Islet of Langerhans (tissue), 1 donor: ENCODE results near the gene TRIM54.
"Not testable (repeated sequence)": the region's sequence is repeated elsewhere in the genome, so short reads cannot be mapped to it uniquely, and the experiment has no call there.

Experiments
- FAIRE-seq: peaks from one replicate; lab custom pipeline; 2011; peaks lifted over from hg19 to GRCh38; lab: Jason Lieb, UNC

The TRIM54 gene

DNA sequence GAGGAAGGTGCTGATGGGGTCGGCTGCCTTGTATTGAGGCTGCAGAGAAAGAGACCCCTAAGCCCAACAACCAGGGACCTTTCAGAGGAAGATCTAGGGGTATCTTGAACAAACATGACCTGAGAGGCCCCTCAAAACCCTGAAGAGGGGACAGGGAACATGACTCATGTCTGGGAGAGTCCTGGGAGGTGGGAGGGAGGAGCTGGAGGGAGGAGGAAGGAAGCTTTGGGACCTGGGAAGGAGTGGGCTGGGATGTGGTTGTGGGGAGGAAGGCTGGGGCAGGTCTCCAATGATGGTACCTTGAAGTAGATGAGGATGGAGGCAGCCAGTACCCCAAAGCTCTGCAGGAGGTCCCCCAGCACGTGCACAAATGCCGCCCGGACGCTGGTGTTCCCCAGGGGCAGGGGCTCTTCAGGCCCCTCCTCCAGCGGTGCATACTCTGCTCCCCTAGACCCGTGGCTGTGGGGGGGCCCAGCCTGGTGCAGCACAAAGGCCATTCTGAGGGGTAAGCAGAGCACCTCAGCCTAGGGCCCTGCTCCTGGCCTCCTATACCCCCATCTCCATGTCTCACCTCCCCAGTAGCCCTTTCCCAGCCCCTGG lies 25.3 kb upstream of the TRIM54 start:
- no peak for FAIRE-seq

DNA sequence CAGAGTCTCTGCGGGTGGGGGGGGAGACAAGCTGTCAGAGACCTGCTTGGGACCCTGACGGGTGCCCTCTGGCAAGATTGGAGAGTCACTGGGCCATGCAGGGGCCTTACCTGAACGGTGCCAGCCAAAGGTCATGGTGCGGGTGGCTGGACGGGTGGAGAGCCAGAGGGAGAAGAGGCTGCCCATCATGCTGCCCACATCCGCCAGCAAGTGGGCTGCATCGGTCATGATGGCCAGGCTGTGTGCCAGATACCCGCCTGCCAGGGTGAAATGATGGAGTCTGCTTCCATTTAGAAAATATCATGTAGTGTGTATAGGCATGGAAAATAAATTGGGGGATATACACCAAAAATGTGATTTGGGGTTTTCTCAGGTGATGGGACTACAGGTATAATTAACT lies 24.2 kb upstream of the TRIM54 start:
- FAIRE-seq, result no peak

DNA sequence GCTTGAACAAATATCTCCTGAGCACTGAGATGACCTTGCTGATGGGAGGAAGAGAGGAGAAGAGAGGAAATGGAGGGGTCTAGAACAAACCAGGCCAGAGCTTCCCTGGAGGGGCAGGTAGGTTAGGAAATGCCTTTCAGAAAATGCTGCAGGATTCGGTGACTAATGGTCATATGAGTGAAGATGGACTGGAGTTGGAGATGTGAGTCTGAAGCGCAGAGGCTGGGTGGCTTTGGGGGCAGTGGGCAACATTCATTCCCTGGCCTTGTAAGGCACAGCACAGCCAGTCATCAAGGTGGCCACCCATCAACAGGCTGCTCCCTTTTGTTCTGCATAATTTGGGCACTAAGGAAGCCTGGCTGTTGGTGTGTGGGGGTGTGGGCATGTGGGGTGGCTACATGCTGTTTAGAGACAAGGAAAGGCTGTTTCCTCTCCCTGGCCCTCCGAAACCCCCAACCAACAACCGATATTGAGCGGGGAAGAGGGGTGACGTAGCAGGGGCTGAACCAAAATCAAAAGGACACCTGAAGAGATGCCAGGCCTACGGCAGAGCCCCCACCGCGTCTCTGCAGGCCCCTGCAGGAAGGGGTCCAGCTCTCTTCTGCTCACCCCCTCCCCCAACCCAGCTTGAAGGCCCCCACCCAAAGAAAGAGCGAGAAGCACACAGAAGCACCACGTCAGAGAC lies 20.8 kb upstream of the TRIM54 start:
- no peak for FAIRE-seq

DNA sequence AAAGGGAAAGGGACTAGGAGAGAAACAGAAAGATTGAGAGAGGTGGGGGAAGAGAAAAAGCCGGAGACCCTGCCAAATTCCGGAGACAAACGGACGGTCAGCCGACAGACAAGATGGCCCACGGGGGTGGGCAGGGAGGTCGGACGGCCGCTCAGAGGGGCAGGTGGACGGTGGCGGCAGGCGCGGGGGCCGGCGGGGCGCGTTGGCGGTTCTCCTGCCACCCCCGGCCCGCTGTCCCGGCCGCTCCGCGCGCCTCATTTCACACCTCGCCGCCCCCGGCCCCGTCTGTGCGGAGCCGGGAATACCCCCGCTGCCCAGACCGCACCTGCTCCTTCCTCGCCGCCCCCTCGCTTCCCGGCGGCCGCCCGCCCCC lies 20.3 kb upstream of the TRIM54 start:
- no peak for FAIRE-seq

DNA sequence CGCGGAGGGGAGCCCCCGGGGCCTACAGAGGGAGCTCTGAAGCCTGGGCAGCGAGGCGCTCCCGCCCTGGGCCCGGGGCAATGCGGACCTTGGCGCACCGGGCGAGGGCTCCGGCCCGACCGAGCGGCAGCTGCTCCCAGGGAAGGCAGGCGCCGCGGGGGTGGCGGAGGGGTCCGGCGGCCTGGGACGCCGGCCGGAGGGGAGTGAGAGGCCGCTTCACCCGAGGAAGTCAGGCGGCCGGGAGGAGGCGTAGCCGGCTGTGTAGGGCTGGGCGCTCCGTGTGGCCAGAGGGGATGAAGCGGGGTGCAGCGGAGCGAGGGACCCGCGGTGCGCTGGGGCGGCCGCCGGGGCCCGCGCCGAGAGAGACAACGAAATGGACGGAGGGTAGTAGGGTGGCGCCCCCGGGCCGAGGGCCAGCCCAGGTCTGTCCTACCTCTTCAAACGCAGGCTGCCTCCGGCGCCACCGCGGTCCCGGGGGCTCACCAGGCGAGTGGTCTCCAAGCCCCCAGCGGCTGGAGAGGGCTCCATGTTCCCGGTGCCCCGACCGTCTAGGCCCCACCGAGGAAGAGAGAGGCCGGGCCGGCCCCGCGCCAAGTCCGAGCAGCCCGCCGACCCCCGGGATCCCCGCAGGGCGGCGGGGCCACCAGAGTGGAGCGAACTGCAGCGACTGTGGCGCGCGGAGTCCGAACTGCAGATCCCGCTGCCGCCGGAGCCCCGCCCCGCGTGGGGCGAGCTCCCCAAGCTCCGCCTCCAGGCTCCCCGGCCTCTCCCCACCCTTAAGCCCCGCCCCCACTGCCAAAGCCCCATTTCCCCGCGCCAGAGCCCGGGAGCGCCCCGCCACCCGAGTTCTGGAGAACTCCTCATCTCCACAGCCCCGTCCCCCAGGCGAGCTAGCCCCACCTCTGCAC lies 19.6 kb upstream of the TRIM54 start, which contains the start of gene SLC30A3:
Gene SLC30A3, minus strand, starts transcription at position 669 of the 908 bp plus-strand sequence. Its CDS starts 141 bp downstream, at position 528.
- FAIRE-seq, result no peak

DNA sequence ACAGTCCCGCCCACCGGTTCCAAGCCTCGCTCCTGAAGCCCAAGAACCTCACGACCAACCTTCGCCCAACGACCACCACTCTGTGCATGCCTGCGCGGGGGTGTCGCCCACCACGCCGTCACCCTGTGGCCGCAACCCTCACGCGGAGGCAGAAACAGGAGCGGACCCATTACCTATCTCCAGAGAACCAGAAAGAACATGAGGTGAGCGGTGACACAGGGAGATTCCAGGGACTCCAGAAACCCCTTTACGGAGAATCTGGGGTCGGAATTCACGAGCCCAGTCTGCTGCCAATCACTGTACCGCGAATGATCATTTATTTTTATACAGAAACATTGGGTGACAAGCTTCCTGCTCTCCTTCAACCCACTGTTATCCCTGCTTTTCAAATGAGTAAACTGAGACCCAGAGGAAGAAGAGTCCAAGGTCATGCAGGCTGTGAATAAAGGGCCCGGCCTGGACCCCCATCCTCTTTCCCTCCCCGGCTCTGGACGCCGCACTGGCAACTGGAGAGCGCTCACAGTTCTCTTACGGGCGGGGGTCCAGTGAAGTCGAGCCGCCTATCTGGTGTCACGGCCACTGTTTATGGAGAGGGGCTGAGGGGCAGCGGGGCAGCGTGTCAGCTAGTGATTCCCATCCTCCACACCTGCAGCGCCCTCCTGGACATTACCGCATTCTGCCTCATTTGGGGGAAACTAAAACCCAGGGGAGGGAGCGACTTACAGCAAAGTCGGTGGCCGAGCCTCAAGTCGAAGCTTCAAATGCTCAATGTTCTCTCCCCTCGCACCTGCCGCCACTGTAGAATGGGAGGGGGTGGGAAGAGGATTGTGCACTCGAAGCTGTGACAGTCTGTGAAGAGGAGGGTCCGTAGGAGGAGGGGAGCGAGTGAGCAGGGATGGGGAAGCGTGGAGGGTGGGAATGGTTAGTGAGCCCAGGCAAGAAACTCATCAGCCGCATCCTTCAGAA lies 18.7 kb upstream of the TRIM54 start:
- no peak for FAIRE-seq

DNA sequence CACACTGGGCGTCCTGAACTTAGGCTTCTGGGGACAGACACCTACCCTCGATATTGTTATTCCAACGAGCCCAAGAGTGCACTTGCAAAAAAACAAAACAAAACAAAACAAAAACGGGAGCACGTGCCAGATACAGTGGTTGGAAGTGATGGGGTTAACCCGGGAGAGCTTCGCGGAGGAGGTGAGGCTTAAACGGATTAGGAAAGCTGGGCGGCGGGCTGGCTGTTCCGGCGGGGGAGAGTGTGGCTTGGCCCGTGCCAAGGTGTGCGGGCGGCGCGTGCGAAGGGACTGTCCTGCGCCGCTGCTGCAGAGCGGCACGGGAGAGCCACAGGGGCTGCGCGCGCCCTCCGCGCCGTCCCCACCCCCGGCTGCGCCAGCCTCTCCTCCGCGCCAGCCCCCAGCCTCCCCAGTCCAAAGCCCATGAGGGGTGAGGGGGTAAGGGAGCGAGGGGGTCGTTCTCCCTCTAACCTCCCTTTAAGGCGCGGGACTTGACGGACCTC lies 17.9 kb upstream of the TRIM54 start:
- no peak for FAIRE-seq

DNA sequence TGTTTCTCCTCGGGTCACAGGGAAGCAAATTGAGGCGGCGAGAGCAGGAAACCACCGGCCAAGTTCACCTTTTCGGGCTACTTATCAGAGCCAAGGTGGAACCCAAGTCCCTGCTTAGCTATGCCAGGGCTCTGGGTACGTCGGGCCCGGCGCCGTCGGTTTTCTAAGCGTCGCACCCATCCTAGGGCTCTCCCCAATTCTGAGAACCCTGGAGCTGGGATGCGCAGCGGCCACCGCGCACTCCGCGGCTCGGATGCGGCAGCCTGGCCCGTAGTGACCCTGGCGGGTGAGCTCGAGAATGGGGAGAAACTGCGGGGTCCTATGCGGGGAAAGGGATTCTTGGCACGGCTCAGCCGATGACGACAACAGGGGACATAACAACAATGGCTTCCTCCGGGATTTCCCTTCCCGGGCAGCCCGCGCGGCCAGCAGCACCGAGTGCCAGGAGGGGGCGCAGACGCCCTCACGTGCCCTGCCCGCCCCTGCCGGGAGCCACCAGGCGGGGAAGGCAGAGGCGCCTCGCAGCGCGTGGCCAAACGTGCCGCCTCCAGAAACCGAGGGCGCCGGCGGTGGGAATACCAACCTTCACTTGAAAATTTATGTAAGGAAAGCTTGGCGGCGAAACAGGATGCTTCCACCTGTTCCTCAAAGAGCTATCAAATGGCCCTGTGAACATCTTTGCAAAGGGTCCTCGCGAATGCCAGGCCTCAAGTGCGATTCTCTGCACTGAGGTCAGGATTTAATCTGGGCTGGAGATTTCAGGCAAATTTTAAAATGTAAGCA lies 17.3 kb upstream of the TRIM54 start:
- FAIRE-seq, result no peak

DNA sequence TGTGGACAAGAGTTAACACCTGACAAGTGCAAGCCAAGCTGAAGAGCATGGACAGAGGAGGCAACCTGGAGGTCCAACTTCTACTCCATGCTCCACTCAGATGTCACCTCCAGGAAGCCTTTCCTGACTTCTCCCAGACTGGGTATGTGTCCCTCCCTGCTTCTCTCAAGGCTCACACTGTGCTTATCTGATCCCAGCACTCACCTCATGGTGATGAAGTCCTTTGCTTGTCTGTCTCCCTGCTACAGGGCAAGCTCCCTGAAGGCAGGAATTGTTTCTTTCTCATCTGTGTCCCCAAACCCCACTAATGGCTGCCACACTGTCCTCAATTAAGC lies 16.7 kb upstream of the TRIM54 start:
- no peak for FAIRE-seq

DNA sequence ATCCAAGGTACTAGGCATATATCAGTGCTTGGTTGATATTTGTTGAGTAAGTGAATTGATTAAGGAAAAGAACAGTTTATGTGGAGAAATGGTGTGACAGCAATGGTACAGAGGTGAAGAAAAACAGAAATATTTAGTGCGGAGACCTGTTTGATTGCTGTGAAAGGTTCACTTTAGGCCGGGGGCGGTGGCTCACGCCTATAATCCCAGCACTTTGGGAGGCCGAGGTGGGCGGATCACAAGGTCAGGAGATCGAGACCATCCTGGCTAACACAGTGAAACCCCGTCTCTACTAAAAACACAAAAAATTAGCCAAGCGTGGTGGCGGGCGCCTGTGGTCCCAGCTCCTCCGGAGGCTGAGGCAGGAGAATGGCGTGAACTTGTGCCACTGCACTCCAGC lies 13.9 kb upstream of the TRIM54 start:
- FAIRE-seq, result not testable (repeated sequence)

DNA sequence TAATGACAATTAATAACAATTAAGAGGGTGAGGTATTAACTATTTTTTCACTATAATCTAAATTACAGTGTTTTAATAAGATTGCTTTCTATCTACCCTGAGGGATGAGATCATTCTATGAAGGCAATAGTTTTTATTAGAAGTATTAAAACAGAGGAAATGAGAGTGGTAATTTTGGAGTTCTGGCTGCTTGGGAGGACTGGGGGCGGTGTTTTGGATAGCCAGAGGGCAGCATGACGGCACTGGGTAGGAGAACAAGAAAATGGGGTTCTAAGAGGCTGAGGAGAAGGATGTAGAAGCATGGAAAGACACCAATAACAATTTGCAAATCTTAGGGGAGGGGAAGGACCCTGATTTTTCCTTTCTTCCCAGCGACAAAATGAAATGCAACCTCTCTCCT lies 12.1 kb upstream of the TRIM54 start:
- FAIRE-seq, result no peak

DNA sequence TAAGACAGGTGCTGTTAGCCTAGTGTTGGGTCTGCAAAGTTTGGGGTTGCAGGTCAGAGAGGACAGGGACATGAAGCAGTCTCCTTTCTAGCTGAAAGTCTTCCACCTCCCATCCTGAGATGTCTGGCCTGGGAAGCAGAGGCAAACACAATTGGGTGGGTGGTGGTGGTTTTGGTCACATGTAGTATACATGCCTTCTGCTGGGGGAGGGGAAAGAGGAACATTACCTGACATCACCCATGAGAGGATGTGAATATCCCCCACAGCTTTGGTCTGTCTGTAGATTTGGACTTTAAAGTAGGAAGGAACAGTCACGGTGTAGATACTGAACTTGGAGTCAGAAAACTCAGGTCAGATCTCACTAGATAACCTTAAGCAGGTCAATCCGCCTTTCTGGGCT lies 11.6 kb upstream of the TRIM54 start:
- FAIRE-seq, result no peak

DNA sequence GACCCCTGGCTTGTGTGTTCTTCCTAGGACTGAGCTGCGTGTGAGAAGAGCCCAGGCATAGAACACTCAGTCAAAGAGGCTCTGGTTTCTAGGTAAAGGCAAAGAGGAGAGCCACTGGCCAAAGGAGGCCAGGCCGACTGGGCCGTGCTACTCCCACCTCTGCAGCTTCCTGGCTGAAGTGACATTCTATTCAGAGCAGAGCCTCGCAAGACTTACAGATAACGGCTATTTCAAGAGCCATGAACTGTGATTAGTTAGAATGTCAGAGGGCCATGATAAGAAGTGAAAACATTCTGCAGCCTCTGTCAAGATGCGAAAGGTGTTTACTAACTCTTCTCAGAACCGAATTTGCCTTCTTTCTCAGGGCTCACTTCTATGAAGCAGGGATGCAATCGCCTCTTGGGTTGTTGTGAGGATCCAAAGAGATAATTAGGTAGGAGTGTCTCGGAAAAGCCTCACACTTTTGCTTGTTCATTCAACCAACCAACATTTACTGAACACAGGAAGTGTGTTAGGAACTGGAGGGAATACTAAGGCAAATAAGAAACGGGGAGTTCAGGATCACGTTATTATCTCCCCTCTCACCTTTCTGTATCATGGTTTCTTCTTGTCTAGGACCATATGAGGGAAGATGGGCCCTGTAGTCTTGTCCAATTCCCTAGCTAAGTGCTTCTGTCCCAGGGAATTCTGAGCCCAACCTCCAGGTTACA lies 10.4 kb upstream of the TRIM54 start:
- no peak for FAIRE-seq

DNA sequence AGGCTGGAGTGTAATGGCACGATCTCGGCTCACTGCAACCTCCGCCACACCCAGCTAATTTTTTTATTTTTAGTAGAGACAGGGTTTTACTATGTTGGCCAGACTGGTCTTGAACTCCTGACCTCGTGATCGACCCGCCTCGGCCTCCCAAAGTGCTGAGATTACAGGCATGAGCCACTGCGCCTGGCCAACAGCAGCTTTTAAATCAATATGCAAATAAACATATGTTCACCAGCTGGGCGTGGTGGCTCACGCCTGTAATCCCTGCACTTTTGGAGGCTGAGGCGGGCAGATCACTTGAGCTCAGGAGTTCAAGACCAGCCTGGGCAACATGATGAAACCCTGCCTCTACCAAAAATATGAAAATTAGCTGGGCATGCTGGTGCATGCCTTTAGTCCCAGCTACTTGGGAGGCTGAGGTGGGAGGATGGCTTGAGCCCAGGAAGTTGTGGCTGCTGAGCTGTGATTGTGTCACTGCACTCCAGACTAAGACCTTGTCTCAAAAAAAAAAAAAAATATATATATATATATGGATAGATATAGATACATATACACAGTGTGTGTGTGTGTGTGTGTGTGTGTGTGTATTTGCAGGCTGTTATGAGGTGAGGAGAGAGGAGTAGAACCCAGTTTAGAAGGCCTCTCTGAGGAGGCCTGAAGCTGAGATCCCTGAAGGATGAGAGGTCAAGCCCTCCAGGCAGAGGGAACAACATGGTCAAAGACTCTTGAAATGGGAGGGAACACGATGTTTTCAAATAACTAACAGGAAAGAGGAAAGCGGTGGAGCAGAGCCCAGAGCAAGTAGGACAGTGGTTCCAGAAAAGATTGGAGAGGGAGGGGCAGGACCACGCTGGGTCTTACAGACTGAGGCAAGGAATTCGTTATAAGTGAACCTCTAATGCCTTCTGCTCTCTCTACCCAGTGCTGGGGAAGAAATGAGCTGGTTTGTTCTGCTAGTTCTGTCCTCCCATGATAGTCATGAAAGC lies 9.4 kb upstream of the TRIM54 start:
- FAIRE-seq, result not testable (repeated sequence)

DNA sequence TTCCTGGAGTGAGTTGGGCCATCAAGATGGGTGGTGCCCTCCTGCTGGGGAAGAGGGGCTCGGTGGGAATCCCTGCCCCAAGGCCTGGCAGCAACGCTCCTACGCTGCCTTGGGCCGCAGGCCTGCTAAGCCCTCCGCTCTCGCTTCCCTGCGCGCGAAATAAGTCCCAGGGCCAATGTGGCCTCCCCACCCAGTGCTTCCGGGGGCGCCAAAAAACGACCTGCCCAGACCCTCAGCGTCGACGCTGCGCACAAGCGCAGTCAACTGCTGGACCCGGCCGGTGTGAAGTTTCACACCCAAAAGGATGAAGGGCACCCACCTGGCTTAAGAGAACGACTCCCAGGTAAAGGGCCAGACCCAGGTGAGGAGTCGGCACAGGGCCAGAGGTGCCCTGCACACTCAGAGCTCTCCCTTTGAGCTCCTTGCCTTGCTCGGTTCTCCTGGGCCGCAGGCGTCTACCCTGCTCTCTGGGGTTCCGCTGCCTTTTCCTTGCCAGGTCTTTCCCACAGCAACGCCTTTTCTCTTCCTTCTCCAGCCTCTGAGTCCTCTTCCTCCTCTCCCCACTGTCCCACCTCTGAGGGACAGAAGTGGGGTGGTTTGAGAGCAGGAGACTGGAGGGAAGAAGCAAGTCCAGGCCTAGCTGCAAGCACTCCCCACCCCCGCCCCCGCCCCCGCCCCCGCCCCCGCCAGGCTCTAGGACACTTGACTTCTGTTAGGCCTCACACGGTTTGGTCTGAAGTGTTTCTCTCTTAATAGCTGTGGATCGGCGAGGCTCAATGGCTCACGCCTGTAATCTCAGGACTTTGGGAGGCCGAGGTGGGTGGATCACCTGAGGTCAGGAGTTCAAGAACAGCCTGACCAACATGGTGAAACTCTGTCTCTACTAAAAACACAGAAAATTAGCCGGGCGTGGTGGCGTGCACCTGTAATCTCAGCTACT lies 6.7 kb upstream of the TRIM54 start, which contains the start of gene DNAJC5G:
Gene DNAJC5G, plus strand, starts transcription at position 223 of the 940 bp plus-strand sequence. CDS start 1,296 bp downstream, outside the sequence.
- no peak for FAIRE-seq

DNA sequence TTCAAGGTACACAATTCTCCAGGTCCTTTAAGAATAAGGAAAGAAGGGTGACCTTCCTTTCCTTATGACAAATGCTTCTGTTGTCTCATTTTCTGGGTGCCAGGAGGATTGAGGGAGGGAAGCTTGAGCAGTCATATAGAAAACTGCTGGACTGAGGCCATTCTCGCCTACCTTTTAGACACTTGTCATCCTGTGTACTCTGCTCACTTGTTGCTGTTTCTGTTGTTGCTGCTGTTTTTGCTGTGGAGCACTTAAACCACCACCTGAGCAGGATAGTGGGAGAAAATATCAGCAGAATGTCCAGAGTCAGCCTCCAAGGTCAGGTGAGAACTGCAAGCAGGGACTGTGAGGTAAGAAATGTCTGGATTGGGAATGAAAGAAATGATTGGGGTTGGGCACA lies 4.2 kb upstream of the TRIM54 start:
- FAIRE-seq, result no peak

DNA sequence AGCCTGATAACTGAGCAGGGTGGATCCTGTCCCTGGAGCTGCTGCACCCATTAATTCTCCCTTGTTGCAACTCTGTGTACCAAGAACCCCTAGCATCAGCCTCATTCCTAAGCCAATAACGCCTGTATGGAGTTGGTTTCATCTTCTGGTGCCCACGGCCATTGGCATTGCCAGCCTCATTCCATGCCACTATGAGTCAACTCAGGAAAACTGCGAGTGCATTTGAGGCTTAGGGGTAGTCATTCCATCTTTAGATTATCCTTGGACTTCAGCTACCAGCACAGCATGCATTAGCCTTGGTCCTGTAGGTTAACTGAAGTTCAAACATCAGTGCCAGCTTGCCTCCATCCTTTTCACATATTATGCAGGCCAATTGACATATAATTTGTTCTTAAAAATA lies 1.4 kb upstream of the TRIM54 start:
- FAIRE-seq, result no peak

DNA sequence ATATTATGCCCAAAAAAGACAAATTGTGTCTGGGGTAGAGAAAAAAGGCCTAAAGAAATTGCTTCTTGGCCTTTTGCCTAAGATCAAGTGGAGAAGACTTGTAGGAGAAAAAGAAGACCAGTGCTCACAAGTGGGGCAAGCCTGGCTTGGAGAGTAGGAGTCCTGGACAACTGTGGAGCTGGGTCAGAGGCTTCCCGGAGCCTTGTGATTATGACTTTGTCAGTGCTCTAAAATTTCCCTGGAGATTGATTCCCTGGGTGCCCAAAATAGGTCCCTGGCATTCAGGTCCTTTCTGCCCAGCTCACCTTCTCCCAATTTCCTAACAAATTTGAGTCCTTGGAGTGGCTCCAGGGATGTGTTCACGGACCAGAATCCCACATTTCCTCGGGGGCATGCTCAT lies 787 bp upstream of the TRIM54 start:
- no peak for FAIRE-seq
